HG02610 (cell line): Measurements from ENCODE around the gene PARL.

ENCODE experiments used
- ATAC-seq: cut with Tn5 transposase; IDR thresholded peaks from one replicate; pipeline ENCODE4 v1.9.1; 2021; ENCODE audit warnings: mild to moderate bottlenecking, moderate library complexity; ENCODE audit not compliant: unreplicated experiment

The PARL gene

DNA sequence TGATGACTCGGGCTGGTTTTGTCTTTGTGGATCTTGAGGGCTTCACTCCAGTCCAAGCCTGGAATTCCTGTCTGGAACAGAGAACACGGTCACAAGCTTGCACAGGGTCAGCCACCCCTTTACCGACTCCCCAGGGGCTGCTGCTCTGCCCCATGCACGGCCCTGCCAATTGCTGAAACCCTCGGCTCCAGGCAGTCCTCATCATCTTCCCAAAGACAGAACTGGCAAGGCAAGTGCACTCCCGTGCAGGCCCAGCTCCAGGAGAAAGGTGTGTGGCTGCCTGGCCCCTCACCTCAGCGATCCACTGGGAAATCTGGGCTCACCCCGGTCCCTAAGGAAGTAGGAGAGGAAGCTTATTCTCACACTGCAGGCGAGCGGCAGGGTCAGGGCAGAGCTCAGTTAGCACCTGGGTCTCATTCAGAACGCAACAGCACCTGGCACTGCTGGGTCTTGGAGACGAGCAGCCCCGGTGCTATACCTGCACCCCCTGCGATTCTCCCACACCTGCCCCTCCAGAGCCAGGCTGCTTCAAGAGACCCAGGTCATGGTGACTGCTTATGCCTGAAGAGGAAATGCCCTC, 66.5 kb downstream of the PARL start:
- ATAC-seq: no peak

DNA sequence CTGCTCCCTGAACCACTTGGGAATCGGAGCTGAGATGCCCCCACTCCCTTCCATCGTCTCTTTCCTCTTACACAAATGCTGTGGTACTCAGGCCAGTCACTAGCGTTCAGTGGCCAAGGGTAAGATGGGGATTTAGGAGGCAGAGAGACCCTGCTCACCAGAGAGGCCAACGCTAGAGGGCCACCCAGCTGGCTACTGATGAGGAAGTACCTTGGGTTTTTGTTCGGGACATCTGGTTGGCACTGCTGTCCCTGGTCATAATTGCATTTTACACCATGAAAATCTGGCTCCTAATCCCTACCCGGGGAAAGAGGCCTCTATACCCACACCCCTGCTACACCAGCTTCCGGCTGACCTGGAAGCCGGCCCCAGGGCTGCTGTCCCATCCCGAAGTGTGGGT, 67.0 kb downstream of the PARL start:
- ATAC-seq: no peak

DNA sequence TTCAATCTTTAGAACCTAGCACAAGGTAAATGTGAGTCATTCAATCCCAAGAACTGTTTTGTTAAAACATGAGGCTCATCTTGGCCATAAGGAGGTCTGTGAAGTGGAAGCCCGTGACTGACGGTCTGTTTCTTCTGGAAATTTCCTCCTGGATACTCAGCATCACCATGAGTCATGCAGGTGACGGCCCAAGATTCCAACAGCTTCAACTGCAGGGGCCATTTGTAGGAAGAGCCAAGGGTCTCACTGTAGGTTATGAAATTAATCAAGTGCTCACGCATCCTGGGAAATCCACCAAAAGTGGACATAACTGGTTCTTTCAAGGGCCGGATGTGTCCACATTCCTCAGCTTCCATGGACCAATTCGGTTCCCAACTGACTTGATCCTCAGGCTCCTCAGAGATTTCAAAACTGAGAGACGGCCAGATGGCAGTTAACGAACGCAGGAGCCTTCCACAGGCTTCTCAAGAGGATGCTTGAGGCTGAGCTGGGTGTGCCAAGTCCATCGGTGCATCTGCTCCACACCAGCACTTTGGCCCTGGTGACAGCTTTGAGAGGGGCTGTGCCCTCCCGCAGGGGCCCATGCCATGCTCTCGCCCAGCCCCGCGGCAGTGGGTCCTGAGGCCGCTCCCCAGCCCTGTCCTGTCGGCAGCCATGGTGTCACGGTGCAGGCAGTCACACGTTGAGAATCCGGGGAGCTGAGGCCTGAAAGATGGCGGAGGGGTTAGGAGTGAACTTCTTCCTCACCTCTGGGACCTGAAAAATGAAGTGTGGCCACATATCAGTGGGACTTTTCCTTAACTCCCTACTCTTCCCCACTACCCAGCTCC, 67.8 kb downstream of the PARL start:
- no peak for ATAC-seq

DNA sequence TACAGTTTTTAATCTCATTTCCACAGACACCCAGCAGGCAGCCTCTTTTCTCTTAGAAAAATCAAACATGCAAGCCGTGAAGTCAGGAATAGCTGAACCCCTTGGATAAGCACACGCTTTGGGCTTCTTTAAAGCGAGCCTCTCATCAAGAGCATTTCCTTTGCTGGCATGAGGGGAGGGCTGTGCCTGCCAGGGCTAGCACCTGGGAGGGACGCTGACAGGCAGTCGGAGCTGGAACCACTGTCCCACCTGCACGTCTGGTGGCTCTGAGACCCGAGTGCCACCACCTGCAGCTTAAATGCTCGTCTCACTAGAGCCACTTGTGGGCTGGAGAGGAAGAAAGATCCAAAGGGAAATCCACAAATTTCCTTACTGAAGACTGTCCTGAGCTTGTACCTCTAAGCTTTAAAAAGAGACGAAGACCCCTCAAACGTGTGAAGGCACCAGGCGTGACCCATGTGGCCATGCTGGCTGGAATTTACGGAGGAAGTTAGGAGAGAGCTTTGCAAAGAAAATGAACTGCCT, 68.7 kb downstream of the PARL start:
- ATAC-seq: no peak

DNA sequence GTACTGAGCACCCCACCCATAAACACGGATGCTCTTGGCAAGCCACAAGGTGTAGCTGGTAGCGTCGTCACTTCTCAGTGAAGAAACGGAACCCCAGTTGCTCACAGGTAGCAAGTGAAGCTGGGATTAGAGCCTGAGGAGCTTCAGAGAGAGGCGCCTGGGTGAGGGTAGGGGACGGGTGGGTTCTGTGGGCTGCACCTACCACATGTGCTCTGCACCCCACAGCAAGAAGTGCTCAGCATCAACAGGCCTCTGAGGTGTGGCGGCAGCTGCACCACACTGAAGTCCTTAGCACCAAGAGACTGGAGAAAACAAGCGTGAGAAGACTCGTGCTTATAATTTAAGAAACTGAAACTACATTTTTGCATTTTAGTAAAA, 69.1 kb downstream of the PARL start:
- no peak for ATAC-seq

DNA sequence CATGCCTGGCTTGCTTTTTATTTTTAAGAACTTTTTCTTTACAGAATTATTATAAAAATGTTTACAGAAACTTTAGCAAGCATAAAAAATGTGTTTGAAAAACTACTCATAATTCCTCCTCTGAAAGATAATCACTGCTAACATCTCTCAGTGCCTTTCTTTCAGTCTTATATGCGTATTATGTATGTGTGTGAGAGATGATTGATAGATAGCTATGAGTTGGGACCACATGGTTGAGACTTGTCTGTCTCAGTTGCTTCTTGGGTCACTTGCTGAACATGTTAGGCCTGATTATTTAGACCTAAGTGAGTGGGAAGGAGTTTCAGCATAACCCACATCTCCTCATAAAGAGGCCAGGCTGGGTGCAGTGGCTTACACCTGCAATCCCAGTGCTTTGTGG, 70.4 kb downstream of the PARL start:
- ATAC-seq: no peak

DNA sequence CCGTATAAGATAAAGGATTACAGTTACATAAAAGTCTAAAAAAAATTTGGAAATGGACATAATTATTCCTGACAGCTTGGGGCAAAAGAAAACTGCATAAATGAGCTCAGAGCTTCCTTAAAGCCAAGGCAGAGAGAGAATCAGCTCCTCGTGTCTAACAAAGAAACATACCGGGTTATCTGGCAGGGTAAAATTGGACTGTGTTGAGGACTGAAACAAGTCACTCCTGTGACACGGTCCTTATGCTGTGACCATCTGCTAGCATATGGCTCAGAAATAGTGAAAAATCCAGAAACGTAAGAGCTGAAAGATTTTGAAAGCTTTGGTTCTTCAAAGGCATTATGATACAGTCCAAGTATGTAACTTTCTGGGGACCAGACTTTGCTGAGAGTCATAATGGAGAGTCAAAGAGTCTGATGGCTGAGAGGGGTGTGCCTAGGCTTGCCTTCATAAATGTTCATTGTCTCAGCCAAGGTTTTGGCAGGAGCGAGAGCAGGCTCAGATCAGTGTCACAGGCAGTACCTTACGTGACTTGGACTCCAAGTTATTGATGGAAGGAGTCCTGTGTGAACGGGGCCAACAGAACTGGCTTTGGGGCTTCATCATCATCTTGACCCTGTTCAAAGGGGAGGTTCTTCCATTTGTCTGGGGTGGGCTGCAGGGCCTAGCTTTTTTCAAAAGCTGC, 71.8 kb downstream of the PARL start:
- ATAC-seq: no peak

DNA sequence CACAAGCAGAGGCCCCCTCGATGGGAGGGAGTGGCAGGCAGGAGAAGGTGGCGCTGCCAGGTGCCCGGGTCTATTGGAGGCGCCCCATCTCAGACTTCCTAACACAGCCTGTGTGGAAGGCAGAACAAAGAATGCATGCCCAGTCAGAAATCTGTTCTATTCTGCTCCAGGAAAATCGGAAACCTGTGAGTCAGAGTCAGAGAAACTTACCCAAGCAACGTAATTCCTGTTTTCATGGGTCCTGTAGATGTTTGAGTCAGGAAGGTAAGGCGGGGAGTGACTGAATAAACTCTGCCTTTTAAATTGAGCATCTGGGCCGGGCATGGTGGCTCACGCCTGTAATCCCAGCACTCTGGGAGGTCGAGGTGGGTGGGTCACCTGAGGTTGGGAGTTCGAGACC, 73.0 kb downstream of the PARL start:
- no peak for ATAC-seq

DNA sequence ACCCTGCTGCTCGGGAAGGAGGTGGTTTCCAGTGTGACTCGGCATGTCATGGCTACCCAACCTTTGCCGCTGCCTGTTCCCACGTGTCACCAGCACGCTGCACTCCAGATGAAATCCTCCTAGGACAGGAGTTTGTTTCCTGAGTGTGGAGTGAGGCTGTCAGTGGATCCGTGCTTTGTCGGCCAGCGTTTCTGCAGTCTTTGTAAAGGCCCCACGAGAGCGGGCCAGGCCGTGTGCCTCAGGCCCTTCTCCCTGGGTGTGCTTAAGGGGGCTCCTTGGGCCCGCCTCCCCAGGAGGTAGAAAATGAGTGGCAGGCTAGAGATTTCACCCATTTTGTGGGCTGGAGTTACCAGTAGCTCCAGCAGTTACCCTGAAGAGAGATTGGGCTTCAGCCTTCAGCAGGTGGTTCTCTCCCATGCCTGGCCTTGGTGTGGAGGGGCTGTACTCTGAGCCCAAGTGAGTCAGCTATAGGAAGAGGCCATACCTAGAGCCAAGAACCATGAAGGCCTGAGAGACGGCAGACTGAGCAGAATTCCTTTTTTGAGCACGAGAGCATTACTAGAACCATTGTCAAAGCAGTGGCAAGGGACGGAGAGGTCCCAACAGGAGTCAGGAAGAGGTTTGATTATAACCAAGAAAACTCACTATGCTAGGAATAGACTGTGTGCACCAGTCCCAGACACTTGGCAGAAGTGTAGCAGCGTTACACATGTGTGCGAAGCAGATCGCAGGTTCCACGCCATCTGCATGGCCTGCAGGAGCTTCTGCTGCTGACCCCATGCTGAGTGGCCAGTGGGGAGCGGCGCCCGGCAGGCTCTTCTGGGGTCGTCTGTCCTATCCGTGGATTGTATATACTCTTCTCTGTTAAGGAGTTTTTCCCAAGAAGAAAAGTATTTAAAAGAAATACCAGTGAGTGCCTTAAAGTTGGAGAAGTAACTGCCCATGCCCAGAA, 73.8 kb downstream of the PARL start:
- ATAC-seq: no peak

DNA sequence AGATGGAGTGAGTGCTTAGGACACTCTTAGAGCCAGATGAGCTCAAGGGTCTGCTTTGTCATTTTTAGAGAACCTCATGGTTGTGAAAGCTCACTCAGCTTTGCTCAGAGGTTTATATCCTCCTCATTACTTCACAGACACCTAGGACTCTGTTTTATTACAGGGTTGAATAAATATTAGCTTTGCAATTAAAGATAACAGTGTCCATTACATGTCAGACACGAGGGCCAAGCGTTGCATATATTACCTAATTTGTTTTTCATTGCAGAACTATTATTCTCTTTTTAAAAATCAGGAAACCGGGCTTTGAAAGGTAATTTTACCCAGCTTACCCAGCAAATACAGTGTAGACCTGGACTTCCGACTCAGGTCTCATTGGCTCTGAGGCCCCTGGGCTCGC, 75.4 kb downstream of the PARL start:
- no peak for ATAC-seq

DNA sequence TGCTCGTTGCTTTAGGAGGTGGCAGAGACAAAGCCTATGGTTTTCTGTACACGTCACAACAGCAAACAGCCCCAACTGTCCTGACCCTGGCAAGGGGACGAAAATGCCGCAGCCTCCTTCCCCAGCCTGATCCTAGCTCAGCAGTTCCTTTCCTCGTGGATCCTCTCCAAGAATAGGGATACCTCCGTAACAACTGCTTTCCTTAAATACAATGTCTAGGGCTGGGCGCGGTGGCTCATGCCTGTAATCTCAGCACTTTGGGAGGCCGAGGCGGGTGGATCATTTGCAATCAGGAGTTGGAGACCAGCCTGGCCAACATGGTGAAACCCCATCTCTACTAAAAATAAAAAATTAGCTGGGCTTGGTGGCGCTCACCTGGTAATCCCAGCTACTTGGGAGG, 76.3 kb downstream of the PARL start:
- no peak for ATAC-seq

DNA sequence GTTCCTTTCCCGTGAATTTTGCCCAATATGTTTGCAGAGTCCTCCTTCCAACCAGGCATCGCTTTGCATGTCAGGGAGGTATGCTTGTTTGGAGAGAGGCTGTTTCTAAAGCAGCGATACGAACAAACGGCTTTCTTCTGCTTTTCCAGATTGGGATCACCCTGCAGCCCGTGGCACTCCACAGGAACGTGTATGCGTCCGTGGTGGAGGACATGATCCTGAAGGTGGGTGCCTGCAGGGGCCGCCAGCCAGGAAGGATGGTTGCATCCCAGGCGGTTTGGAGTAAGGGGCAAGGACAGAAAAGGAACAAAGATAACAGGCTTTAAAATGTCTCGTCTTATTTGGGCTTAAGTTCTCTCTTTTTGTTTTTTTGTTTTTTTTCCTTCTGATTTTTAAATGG, 76.8 kb downstream of the PARL start:
- ATAC-seq: no peak

DNA sequence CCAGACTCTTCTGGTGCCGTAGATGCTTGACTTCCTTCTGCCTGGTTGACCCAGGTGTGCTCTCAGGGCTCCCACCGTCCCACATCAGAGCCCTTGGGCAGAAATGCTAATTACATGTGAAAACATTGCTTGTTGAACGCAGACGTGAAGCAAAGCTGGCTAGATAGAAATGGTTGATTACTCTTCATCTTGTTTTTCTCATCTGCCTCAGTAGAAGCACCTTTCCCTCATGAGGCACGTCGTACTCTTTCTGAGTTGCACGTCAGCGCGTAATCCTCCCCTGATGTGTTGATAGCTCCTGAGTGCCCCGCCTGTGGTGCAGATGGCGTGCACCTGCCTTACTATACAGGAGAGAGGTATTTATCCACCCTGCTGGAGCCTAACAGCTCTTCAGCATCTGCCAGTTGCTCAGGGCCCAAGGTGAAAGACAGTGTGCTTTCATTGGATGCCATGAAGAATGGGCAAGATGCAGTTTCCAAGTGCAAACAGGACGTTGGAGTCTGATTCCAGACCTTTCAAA, 77.4 kb downstream of the PARL start:
- ATAC-seq: no peak

DNA sequence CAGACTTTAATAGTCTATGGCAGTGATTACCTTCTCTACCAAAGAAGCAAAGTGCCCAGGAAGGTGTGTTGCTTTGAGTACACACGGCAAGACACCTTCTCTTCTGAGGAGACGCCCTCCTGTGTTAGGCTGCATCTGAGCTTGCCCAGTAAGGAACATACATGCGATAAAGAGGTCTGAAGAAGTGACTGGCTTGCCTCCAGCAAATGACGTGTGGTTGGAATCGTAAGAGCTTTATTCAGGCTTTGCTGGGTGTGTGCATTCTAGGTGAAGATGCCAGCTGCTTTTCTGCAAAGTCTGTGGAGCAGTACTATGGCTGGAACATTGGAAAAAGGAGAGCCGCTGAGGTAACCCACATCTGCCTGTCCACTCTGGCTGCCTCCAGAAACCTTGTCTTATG, 81.7 kb downstream of the PARL start:
- no peak for ATAC-seq

DNA sequence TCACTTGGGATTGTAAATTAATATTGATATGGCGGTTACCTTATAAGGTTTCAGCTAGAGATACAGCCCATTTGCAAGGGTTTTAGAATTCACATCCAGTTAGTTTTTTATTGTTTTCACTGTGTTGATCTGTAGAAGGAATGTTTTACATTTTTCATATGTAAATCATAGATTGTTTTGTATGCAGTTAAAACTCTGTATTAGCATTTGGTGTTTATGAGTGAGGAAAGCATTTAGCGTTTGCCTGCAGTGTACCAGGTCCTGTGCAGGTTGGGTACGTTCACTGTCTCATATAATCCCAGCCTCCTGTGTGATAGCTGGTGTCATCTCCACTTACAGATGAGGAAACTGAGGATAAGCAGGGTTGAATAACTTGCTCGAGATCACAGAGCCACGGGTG, 83.1 kb downstream of the PARL start:
- ATAC-seq: no peak

DNA sequence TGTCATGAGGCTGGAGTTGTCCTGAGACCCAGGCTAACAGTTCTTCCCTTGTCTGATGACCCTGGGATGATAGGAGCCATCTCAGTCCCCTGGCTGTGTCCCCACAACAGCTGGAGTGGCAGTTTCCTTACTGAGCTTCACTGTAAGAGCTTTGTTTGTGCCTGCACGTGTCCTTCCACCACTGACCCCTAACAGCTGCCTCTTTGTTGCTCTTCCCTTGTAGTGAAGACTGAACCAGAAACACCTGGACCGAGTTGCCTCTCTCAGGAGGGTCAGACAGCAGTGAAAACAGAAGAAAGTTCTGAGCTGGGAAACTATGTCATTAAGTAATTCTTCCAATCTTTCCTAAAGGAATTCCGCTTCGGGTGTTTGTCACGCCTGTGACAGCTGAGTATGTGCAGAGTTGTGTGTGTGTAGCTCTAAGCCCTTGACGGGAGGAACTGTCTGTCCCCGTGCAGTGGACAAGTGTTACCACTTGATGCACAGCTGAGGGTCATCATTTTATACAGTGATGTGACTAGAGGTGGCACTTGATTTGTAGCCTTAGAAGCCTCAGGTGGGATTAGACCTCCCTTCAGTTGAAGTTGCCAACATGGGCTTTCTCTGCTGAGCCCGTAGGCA, 84.3 kb downstream of the PARL start:
- ATAC-seq: no peak

DNA sequence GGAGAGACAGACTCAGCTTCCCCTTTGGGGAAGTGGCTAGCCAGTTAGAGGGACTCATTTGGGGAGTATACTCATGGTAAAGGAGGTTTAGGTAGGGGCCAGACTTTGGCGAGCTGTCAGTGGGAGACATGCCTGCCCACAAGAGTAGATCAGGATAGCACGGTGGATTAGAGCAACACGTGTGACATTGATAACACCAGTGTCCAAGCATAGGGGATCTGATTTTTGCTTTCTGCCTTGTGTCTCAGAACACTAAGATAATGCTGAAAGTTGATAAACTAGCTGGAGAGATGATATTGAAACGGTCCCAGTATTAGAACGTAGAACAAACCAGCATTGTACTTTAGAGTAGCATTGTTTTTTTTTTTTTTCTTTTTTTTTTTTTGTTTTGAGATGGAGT, 85.2 kb downstream of the PARL start:
- no peak for ATAC-seq

DNA sequence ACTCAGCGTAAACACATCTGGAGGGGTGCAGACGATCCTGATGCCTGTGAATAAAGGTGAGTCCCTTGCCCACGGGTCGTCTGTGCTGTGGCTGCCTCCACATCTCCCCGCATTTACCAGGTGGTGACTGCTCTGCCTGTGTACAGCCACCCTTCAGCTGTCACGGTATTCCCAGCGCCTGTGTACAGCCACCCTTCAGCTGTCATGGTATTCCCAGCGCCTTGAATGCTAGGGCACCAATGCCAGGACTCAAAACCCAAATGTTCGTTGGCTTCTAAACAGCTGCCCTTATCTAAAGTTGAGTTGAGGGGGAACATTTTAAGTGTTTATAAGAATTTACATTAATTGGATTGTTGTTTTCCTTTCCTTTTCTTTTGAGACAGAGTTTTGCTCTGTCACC, 86.7 kb downstream of the PARL start:
- ATAC-seq: no peak

DNA sequence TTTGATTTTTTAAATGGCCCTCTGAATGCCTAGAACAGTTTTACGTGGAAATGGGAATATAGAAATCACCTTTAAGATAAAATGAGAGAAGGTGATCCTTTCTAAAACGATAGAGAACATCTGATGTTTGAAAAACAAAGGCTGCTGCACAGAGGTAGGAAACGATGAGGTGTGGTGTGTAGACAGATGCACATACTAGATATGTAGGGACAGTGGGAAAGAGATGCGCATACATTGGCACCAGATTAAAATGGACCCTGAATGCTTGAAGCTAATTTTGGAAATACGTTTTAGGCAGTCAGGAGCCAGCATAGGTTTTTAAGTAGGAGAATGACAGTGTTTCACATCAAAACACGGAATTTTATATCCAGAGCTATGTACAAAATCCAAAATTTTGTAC, 88.3 kb downstream of the PARL start:
- ATAC-seq: no peak

DNA sequence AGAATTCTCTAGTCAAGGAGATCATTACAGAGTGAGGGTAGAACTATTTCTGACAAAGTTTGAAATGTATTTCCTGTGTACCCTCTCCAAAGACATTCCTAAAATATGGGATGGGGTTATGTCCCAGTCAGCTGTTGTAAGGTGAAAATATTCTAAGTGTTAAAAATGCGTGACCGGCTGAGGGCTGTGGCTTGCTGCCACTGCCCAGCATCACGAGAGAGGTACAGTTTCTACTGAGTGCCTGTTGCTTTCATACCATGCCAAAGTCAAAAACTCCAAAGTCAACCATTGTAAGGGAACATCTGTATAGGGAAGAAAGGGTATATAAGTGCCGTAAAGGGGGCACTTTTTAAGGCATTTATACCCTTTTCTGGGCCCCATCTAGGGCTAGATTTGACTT, 90.2 kb downstream of the PARL start:
- no peak for ATAC-seq
